KOPT-K1 (cell line): ENCODE data around the gene KDM4B.
A peak's percentile ranks its signal among the peaks of the same experiment; 100 is the strongest.

Experiments used
- H3K27ac ChIP-seq: fragments of 200-600 bp; sonication (generic); 2 replicates; pipeline ENCODE4 v1.5.1; 2016; ENCODE audit warnings: antibody characterized with exemption, mild to moderate bottlenecking, low read depth, low read length; ENCODE audit not compliant: poor library complexity, severe bottlenecking
- H3K36me3 ChIP-seq: fragments of 200-600 bp; sonication (generic); 2 replicates; pipeline ENCODE4 v1.5.1; 2017; ENCODE audit warnings: antibody characterized with exemption, mild to moderate bottlenecking, low read length, moderate library complexity; ENCODE audit not compliant: insufficient read depth
- H3K9me3 ChIP-seq: fragments of 200-600 bp; sonication (generic); 2 replicates; pipeline ENCODE4 v1.5.1; 2017; ENCODE audit warnings: antibody characterized with exemption, low read length, mild to moderate bottlenecking; ENCODE audit not compliant: insufficient read depth, poor library complexity, severe bottlenecking

Gene KDM4B

GRCh38 chr19:5063873-5064645, 95.1 kb downstream of the KDM4B start:
- Histone ChIP-seq H3K27ac (no peak overlapping the region), H3K36me3 (peaks cover 31% of the 10 kb centered on the region; the same call in 1 of the 2 replicates), H3K9me3 (peaks cover 16% of the 10 kb centered on the region)

GRCh38 chr19:5064896-5065295, 96.0 kb downstream of the KDM4B start:
- Histone ChIP-seq H3K27ac (no peak overlapping the region), H3K36me3 (peaks cover 27% of the 10 kb centered on the region; the same call in 1 of the 2 replicates), H3K9me3 (peaks cover 16% of the 10 kb centered on the region)

- Histone ChIP-seq H3K36me3 (peaks cover 27% of the 10 kb centered on the region; the same call in 1 of the 2 replicates), H3K27ac (no peak overlapping the region), H3K9me3 (peaks cover 16% of the 10 kb centered on the region)
Measured at GRCh38 chr19:5065663-5066093, 96.8 kb downstream of the KDM4B start.

GRCh38 chr19:5066768-5067167, 97.9 kb downstream of the KDM4B start:
- H3K9me3 ChIP-seq = peaks cover 8% of the 10 kb centered on the region
- H3K27ac ChIP-seq = no peak overlapping the region
- H3K36me3 ChIP-seq = peaks cover 19% of the 10 kb centered on the region; the same call in 1 of the 2 replicates

- no peaks in the 10 kb centered on the region for H3K9me3 ChIP-seq
- no peak overlapping the region for H3K27ac ChIP-seq
- H3K36me3 ChIP-seq = peaks cover 11% of the 10 kb centered on the region; the same call in 1 of the 2 replicates
Measured at GRCh38 chr19:5067678-5068077, 98.8 kb downstream of the KDM4B start.

GRCh38 chr19:5068233-5069072, 99.5 kb downstream of the KDM4B start:
- H3K36me3 ChIP-seq = peaks cover 3% of the 10 kb centered on the region; the same call in 1 of the 2 replicates
- H3K27ac ChIP-seq = no peak overlapping the region
- H3K9me3 ChIP-seq = no peaks in the 10 kb centered on the region

- Histone ChIP-seq H3K36me3 (no peaks in the 10 kb centered on the region; the same call in 1 of the 2 replicates), H3K27ac (no peak overlapping the region), H3K9me3 (no peaks in the 10 kb centered on the region)
Measured at GRCh38 chr19:5070331-5070730, 101.4 kb downstream of the KDM4B start.

- no peak overlapping the region for H3K27ac ChIP-seq
Measured at GRCh38 chr19:5070930-5071329, 102.0 kb downstream of the KDM4B start.

GRCh38 chr19:5071579-5071978, 102.7 kb downstream of the KDM4B start:
- Histone ChIP-seq H3K36me3 (no peaks in the 10 kb centered on the region; the same call in 1 of the 2 replicates), H3K27ac (no peak overlapping the region), H3K9me3 (no peaks in the 10 kb centered on the region)

More at GRCh38 chr19:5070930-5071329, 102.0 kb downstream of the KDM4B start:
- no peaks in the 10 kb centered on the region; the same call in 1 of the 2 replicates for H3K36me3 ChIP-seq
- H3K9me3 ChIP-seq = no peaks in the 10 kb centered on the region

- Histone ChIP-seq H3K27ac (no peak overlapping the region), H3K36me3 (no peaks in the 10 kb centered on the region; the same call in 1 of the 2 replicates), H3K9me3 (no peaks in the 10 kb centered on the region)
Measured at GRCh38 chr19:5072115-5072514, 103.2 kb downstream of the KDM4B start.

- Histone ChIP-seq H3K9me3 (no peaks in the 10 kb centered on the region), H3K27ac (peak overlapping the region; percentile 19), H3K36me3 (peaks cover 7% of the 10 kb centered on the region; the same call in 1 of the 2 replicates)
Measured at GRCh38 chr19:5073153-5073844, 104.4 kb downstream of the KDM4B start.

GRCh38 chr19:5074407-5074806, 105.5 kb downstream of the KDM4B start:
- peaks cover 19% of the 10 kb centered on the region; the same call in 1 of the 2 replicates for H3K36me3 ChIP-seq
- H3K9me3 ChIP-seq = no peaks in the 10 kb centered on the region
- H3K27ac ChIP-seq = peak overlapping the region; percentile 56

GRCh38 chr19:5074830-5075394, 106.0 kb downstream of the KDM4B start:
- Histone ChIP-seq H3K9me3 (no peaks in the 10 kb centered on the region), H3K27ac (peak overlapping the region; percentile 56), H3K36me3 (peaks cover 23% of the 10 kb centered on the region; the same call in 1 of the 2 replicates)

- Histone ChIP-seq H3K9me3 (no peaks in the 10 kb centered on the region), H3K27ac (peak overlapping the region; percentile 56), H3K36me3 (peaks cover 29% of the 10 kb centered on the region)
Measured at GRCh38 chr19:5075597-5075996, 106.7 kb downstream of the KDM4B start.
